ENCODE data around the gene KLC3. TPM values are rescaled to one million over a fixed set of nuclear protein-coding genes. Genes with fewer than 3 reads are reported as not detected.

Gene KLC3
- total and polyA plus RNA-seq, 2 of the 8 experiments (the other 6 are each of a cell fraction or from before 2014, with no cell fraction given): 1.3 to 2.8 TPM

GRCh38 chr19:45314708-45315245 lies 25.8 kb upstream of the KLC3 start:
- Histone ChIP-seq H4K8ac (ENCODE audit: extremely low read depth, insufficient read depth, low read length) (no peak overlapping the region), H3K14ac (ENCODE audit: insufficient read length) (no peak overlapping the region), H3K36me3 (ENCODE audit: control insufficient read depth in 2 of 4, insufficient read depth in 4 of 4, low read length in 3 of 4) (no peaks in the 10 kb centered on the region), H2AK5ac (ENCODE audit: low read depth, low read length) (no peak overlapping the region), H2BK120ac (replicated peaks; ENCODE audit: low read depth, low read length) (no peak overlapping the region), H3K4ac (replicated peaks; ENCODE audit: insufficient read length, low read depth, low read length) (no peak overlapping the region), H3K9ac (replicated peaks in 1 of 4; ENCODE audit: extremely low read depth in 1 of 4, low read depth in 3 of 4, low read length in 3 of 4) (no peak overlapping the region), H3K4me1 (replicated peaks in 1 of 4; ENCODE audit: control insufficient read depth in 3 of 4, insufficient read depth in 4 of 4, low read length in 3 of 4) (no peaks in the 10 kb centered on the region), H4K20me1 (replicated peaks in 1 of 2; ENCODE audit: control insufficient read depth in 1 of 2, insufficient read depth in 2 of 2, low read length in 2 of 2) (no peaks in the 10 kb centered on the region), H3K79me2 (ENCODE audit: control insufficient read depth in 1 of 2, insufficient read depth in 2 of 2, low read length in 2 of 2) (no peaks in the 10 kb centered on the region), H3K23ac (ENCODE audit: insufficient read length) (no peak overlapping the region), H4K5ac (ENCODE audit: insufficient read length, low read depth, low read length) (no peak overlapping the region), H3K27me3 (replicated peaks in 1 of 4; ENCODE audit: control insufficient read depth in 3 of 4, extremely low read depth in 1 of 4, insufficient read depth in 3 of 4, low read length in 3 of 4) (peaks cover 0 to 19% (median 4%) of the 10 kb centered on the region in 4 experiments; a peak in 5 of 7 replicates), H3K27ac (ENCODE audit: low read depth, low read length) (no peak overlapping the region), H3K4me2 (ENCODE audit: insufficient read depth in 1 of 2, low read depth in 2 of 2, low read length in 2 of 2) (no peak overlapping the region), H3K18ac (ENCODE audit: extremely low read depth, low read length) (no peak overlapping the region), H3K9me3 (ENCODE audit: insufficient read depth in 2 of 2, low read depth in 1 of 2, low read length in 1 of 2) (no peaks in the 10 kb centered on the region), H2BK12ac (ENCODE audit: low read depth, low read length) (no peak overlapping the region), H2BK5ac (ENCODE audit: low read depth, low read length) (no peak overlapping the region), H2BK20ac (ENCODE audit: low read length) (no peak overlapping the region), H2AFZ (ENCODE audit: low read length) (no peak overlapping the region), H3K79me1 (ENCODE audit: low read depth, low read length) (no peaks in the 10 kb centered on the region), H3K4me3 (ENCODE audit: extremely low read depth in 1 of 4, insufficient read depth in 2 of 4, low read depth in 3 of 4, low read length in 4 of 4) (no peak overlapping the region), H4K91ac (replicated peaks; ENCODE audit: insufficient read length, low read length) (no peak overlapping the region), H2BK15ac (ENCODE audit: low read length) (no peak overlapping the region), H3K56ac (replicated peaks; ENCODE audit: insufficient read length, low read depth, low read length) (no peak overlapping the region), H3K23me2 (ENCODE audit: low read depth, low read length) (peaks cover 3% of the 10 kb centered on the region; the same call in 1 of the 2 replicates)
- DNase-seq (ENCODE audit: low read depth in 1 of 2, low spot score in 2 of 2) (no peak), FAIRE-seq (no peak)
- TF ChIP-seq SP2 (IDR thresholded peaks at IDR 0.05; ENCODE audit: low read length) (no peak), SIRT6 (IDR thresholded peaks at IDR 0.05; ENCODE audit: low read length) (no peak)
- CTCF ChIA-PET (ENCODE audit: partially characterized antibody): no interaction called here
- POLR2A ChIA-PET (ENCODE audit: partially characterized antibody): no interaction called here
- WGBS, 2 experiments (ENCODE audit: extremely low coverage in 1 of 2, insufficient coverage in 1 of 2, insufficient read length in 1 of 2, insufficient replicate concordance in 2 of 2, low coverage in 1 of 2, low lambda C conversion rate in 2 of 2, missing lambda C conversion rate in 1 of 2): 72% methylated on average over 8 of the region's 8 CpGs; no CpG with 5 or more reads in 1 of the 2 experiments

Measured in H1 (cell line).